NOMO-1 (cell line): ENCODE measurements around the gene TRIM2.

Experiments
- DNase-seq, 2 experiments: peaks; one replicate each; lab custom pipeline; 2025; ENCODE audit not compliant: unreplicated experiment in 2 of 2; lab: John Stamatoyannopoulos, UW

TRIM2 gene

GRCh38 chr4:153366486-153366885, 162.2 kb downstream of the TRIM2 start:
- DNase-seq: no peak

- DNase-seq: no peak
Measured at GRCh38 chr4:153367092-153367491, 162.8 kb downstream of the TRIM2 start.

- DNase-seq: no peak
Measured at GRCh38 chr4:153369021-153369420, 164.8 kb downstream of the TRIM2 start.

GRCh38 chr4:153371701-153372234, 167.5 kb downstream of the TRIM2 start:
- DNase-seq: no peak

GRCh38 chr4:153372967-153373562, 168.8 kb downstream of the TRIM2 start:
- DNase-seq: no peak

GRCh38 chr4:153374442-153374841, 170.2 kb downstream of the TRIM2 start:
- DNase-seq: no peak

- DNase-seq: no peak
Measured at GRCh38 chr4:153375303-153375702, 171.1 kb downstream of the TRIM2 start.

GRCh38 chr4:153383131-153383530, 178.9 kb downstream of the TRIM2 start:
- no peak for DNase-seq

- DNase-seq: no peak
Measured at GRCh38 chr4:153384160-153384559, 179.9 kb downstream of the TRIM2 start.

- no peak for DNase-seq
Measured at GRCh38 chr4:153385784-153386183, 181.5 kb downstream of the TRIM2 start.

- DNase-seq: no peak
Measured at GRCh38 chr4:153387981-153388380, 183.7 kb downstream of the TRIM2 start.
